Renal cortex interstitium (tissue), 11 donors: ENCODE data around the gene FKBP3. TPM values are rescaled to one million over a fixed set of nuclear protein-coding genes. Genes with fewer than 3 reads are reported as not detected.
"Not testable (repeated sequence)": the region's sequence is repeated elsewhere in the genome, so short reads cannot be mapped to it uniquely, and the experiment has no call there.

Source experiments
- DNase-seq, 11 donors: peaks; one replicate each; pipeline ENCODE4 v3.0.0-alpha.2; 2013; ENCODE audit warnings: low read depth in 9 of 11, low spot score in 4 of 11; ENCODE audit errors: extremely low read depth in 1 of 11
- polyA plus RNA-seq, 3 donors: library from polyadenylated mRNA; unstranded; fragments of 120-200 nt; gene quantifications; one replicate each; pipeline ENCODE4 v1.2.1, GENCODE V29; 2013; ENCODE audit not compliant: insufficient read length in 3 of 3

FKBP3 gene
- polyA plus RNA-seq, 3 donors: 118 to 147 (median 122) TPM

DNA sequence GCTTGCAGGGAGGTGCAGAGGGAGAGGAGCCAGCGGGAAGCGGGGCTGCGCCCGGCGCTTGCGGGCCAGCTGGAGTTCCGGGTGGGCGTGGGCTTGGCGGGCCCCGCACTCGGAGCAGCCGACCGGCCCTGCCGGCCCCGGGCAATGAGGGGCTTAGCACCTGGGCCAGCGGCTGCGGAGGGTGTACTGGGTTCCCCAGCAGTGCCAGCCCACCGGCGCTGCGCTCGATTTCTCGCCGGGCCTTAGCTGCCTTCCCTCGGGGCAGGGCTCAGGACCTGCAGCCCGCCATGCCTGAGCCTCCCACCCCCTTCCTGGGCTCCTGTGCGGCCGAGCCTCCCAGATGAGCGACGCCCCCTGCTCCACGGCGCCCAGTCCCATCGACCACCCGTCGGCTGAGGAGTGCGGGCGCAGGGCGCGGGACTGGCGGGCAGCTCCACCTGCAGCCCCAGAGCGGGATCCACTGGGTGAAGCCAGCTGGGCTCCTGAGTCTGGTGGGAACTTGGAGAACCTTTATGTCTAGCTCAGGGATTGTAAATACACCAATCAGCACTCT, 53.8 kb downstream of the FKBP3 start:
- DNase-seq: not testable (repeated sequence)

DNA sequence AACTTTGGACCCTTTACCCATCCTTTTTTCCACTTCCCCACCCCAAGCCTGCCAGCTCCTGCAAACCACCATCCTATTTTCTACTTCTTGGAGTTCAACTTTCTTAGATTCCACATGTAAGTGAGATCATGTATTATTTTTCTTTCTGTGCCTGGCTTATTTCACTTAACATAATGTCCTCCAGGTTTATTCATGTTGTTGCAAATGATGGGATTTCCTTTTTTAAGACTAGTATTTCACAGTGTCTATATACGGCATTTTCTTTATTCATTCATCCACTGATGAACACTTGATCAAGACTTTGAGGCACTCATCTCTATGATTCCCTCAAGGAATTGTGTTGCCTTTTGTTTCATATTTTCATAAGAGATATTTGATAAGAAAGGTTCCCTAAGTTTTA, 56.0 kb downstream of the FKBP3 start:
- no peak for DNase-seq

DNA sequence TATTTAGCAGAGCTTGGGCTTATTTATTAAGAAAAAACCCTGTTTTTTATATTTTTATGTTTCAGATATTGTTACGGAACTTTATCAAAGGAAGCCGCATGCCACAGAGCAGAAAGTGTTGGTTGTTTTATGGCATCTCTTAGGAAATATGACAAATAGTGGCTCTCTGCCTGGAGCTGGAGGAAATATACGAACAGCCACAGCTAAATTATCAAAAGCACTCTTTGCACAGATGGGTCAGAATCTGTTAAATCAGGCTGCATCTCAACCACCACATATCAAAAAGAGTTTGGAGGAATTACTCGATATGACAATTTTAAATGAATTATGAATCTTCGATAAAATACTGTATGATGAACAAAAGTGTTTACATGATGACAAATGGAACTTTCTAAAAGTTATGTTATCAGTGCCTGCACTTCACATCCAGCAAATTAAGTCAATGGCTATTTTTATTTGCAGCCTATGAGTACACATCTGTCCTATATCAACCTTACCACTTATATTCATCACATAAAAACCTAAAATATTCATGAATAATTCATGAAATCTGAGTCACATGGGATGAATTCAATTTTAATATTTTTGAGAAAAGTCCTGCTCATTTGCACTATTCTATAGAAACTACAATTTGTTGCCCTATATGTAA, 60.9 kb downstream of the FKBP3 start:
- DNase-seq: no peak

DNA sequence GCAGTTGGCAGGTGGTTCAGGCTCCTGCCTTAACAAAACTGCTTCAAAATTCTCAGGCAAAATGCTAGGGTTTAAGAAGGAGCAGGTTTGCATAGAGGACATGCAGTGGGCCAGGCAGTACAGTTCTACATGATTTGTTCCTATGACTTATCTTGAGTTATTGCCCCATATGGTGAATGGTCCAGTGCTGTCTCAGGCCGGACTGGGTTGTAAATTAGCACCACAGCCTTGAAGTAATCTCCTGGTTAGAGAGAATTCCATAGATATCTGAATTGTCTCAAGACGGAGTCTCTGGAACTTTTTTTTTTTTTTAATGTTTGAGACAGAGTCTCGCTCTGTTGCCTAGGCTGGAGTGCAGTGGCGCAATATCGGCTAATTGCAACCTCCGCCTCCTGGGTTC, 62.2 kb downstream of the FKBP3 start:
- no peak for DNase-seq

DNA sequence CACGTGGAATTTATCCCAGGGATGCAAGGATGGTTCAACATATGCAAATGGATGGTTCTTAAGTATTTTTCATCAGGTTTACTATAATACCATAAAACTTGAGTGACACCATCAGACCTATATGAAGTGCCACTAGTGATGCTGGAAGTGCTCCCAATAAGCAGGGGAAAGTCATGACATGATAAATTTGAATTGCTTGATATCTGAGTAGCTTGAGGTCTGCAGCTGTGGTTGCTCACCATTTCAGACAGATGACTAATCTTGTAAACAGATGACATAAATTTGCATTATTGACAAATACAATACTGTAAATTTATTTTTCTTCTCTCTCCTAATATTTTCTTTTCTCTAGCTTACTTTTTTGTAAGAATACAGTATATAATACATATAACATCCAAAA, 64.1 kb downstream of the FKBP3 start:
- no peak for DNase-seq

GRCh38 chr14:45068396-45068795, 65.9 kb downstream of the FKBP3 start:
- no peak for DNase-seq

DNA sequence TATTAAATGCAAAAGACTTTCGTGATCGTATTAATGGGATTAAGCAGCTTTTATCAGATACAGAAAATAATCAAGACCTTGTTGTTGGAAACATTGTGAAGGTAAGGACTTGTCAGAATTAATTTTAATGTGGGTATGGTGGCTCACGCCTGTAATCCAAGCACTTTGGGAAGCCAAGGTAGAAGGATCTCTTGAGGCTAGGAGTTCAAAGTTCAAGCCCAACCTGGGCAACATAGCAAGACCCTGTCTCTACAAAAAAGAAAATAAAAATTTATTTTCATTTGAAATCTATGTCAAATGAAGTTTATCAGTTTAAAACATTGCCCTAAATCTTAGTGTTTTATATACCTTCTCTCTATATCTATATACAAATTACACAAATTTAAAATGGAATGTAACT, 67.6 kb downstream of the FKBP3 start:
- DNase-seq: no peak

- no peak for DNase-seq
Measured at GRCh38 chr14:45065956-45066355, 68.3 kb downstream of the FKBP3 start.

Other genes with a start within 250 kb of the FKBP3 start
- gene KLHL28, start 172.5 kb downstream of the FKBP3 start, polyA plus RNA-seq: 10 to 100 TPM; 13.0 to 17.5 (median 16.7) TPM
- gene TOGARAM1, start 172.3 kb downstream of the FKBP3 start, polyA plus RNA-seq: 10 to 100 TPM; 29.2 to 43.3 (median 41.8) TPM
- gene PRPF39, start 50.4 kb downstream of the FKBP3 start, polyA plus RNA-seq: 10 to 100 TPM; 66.2 to 78.8 (median 72.7) TPM
- 10 to 100 TPM; 10.2 to 12.2 (median 11.1) TPM for gene FANCM, start 1.4 kb upstream of the FKBP3 start, polyA plus RNA-seq
- 10 to 100 TPM; 38.4 to 48.9 (median 46.9) TPM for gene MIS18BP1, start 118.7 kb upstream of the FKBP3 start, polyA plus RNA-seq